Activated CD4-positive, alpha-beta memory T cell treated with anti-CD3 and anti-CD28 coated beads, Interleukin-2, amount 10 ng/mL, durations not matched to agents 7 days and 5 days (primary cell): ENCODE measurements around the gene SCGN. TPM values are rescaled to one million over a fixed set of nuclear protein-coding genes. Genes with fewer than 3 reads are reported as not detected.

Source experiments
- CTCF ChIA-PET: fragments of 350-600 bp; sonication (Branson Sonifier 250); formaldehyde crosslinking; loops from one replicate; lab custom pipeline; 2021; ENCODE audit warnings: antibody characterized with exemption, inconsistent platforms; lab: Charles Lee
- POLR2A ChIA-PET: fragments of 350-600 bp; sonication (Branson Sonifier 250); formaldehyde crosslinking; loops from one replicate; lab custom pipeline; 2021; ENCODE audit warnings: antibody characterized with exemption; lab: Charles Lee
- DNase-seq: peaks from one replicate; pipeline ENCODE4 v3.0.0-alpha.2; 2020
- H3K27ac Mint-ChIP-seq: one replicate; pipeline ENCODE4 v1.8.0; 2021; ENCODE audit warnings: mild to moderate bottlenecking, mixed read lengths
- H3K27me3 Mint-ChIP-seq: one replicate; pipeline ENCODE4 v1.8.0; 2021; ENCODE audit warnings: mixed read lengths
- H3K36me3 Mint-ChIP-seq: one replicate; pipeline ENCODE4 v1.8.0; 2021; ENCODE audit warnings: low read depth, mixed read lengths
- H3K4me1 Mint-ChIP-seq: one replicate; pipeline ENCODE4 v1.8.0; 2021; ENCODE audit warnings: mixed read lengths
- H3K4me3 Mint-ChIP-seq: one replicate; pipeline ENCODE4 v1.8.0; 2021; ENCODE audit warnings: mild to moderate bottlenecking, mixed read lengths
- H3K9me3 Mint-ChIP-seq: one replicate; pipeline ENCODE4 v1.8.0; 2021; ENCODE audit warnings: mixed read lengths
- total RNA-seq, 2 experiments: library from RNA; stranded (reverse); gene quantifications; one replicate each; pipeline ENCODE4 v1.2.3, GENCODE V29; 2021

SCGN gene
- total RNA-seq, 2 experiments from 2014 or later = not detected

GRCh38 chr6:25749837-25750236 lies 97.8 kb downstream of the SCGN start:
- H3K36me3 Mint-ChIP-seq = no peaks in the 10 kb centered on the region
- POLR2A ChIA-PET = no interaction called here

DNA sequence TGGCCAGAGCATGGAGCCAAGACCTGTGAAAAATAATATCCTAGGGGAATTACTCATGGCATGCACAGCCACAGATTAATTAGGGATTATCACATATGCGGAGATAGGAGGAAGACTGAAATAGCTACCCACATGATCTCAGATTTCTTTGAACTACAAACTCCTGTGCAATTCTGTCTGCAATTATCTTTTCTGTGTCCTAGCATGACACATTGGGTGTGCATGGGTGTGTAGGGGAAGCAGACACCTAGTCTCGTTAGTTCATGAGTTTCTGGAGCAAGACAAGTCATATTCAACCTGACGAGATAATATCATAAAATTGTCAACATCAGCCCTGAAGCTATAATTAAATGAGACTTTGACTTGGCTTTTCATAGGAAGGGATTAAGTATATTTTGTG lies 98.9 kb downstream of the SCGN start:
- Mint-ChIP-seq H3K4me3 (no peak overlapping the region), H3K4me1 (no peaks in the 10 kb centered on the region), H3K36me3 (no peaks in the 10 kb centered on the region), H3K9me3 (no peaks in the 10 kb centered on the region), H3K27ac (no peak overlapping the region), H3K27me3 (peaks cover 17% of the 10 kb centered on the region)
- DNase-seq = no peak
- CTCF ChIA-PET = no interaction called here
- POLR2A ChIA-PET = no interaction called here

More at GRCh38 chr6:25749837-25750236, 97.8 kb downstream of the SCGN start:
- CTCF ChIA-PET = no interaction called here
- no peak overlapping the region for H3K4me3 Mint-ChIP-seq
- no peak overlapping the region for H3K27ac Mint-ChIP-seq
- H3K9me3 Mint-ChIP-seq = no peaks in the 10 kb centered on the region
- no peaks in the 10 kb centered on the region for H3K4me1 Mint-ChIP-seq
- peaks cover 8% of the 10 kb centered on the region for H3K27me3 Mint-ChIP-seq
- DNase-seq = no peak

Other genes with a start within 250 kb of the SCGN start
- gene SLC17A4, start 102.5 kb downstream of the SCGN start, total RNA-seq = not detected
- gene SLC17A1, start 179.8 kb downstream of the SCGN start, total RNA-seq = not detected
- gene SLC17A3, start 222.0 kb downstream of the SCGN start, total RNA-seq = under 1 TPM; 0.15 to 0.96 TPM